ENCODE data around the gene ZFP82.
A peak's percentile ranks its signal among the peaks of the same experiment; 100 is the strongest.

ZFP82 gene

GRCh38 chr19:36409841-36410240 lies 8.6 kb downstream of the ZFP82 start:
- Histone ChIP-seq H3K4me3 (ENCODE audit: low read depth, low read length) (no peak overlapping the region), H3K9ac (ENCODE audit: low read depth, low read length) (no peak overlapping the region), H3K4me1 (ENCODE audit: control insufficient read depth, insufficient read depth, low read length) (no peaks in the 10 kb centered on the region), H3K27me3 (ENCODE audit: control insufficient read depth, insufficient read depth, low read length) (no peaks in the 10 kb centered on the region), H3K9me3 (ENCODE audit: control insufficient read depth, insufficient read depth, low read length) (0 out of 2 replicates have a peak, but pooled peaks cover 5% of the 10 kb centered on the region), H3K27ac (ENCODE audit: low read depth, low read length) (no peak overlapping the region), H3K36me3 (ENCODE audit: control insufficient read depth, insufficient read depth, low read length) (peaks cover 57% of the 10 kb centered on the region)

- Histone ChIP-seq H3K4me3 (ENCODE audit: low read depth, low read length) (no peak overlapping the region), H3K9ac (ENCODE audit: low read depth, low read length) (no peak overlapping the region), H3K27ac (ENCODE audit: low read depth, low read length) (no peak overlapping the region), H3K27me3 (ENCODE audit: control insufficient read depth, insufficient read depth, low read length) (no peaks in the 10 kb centered on the region), H3K4me1 (ENCODE audit: control insufficient read depth, insufficient read depth, low read length) (no peaks in the 10 kb centered on the region), H3K9me3 (ENCODE audit: control insufficient read depth, insufficient read depth, low read length) (peaks cover 8% of the 10 kb centered on the region; the same call in 1 of the 2 replicates), H3K36me3 (ENCODE audit: control insufficient read depth, insufficient read depth, low read length) (peaks cover 70% of the 10 kb centered on the region)
Observed at GRCh38 chr19:36408101-36408500, 10.3 kb downstream of the ZFP82 start.

- peaks cover 84% of the 10 kb centered on the region for H3K36me3 ChIP-seq (ENCODE audit: control insufficient read depth, insufficient read depth, low read length)
Observed at GRCh38 chr19:36404498-36404897, 13.9 kb downstream of the ZFP82 start.

GRCh38 chr19:36401475-36401874 lies 17.0 kb downstream of the ZFP82 start:
- H3K4me3 ChIP-seq (ENCODE audit: low read depth, low read length): no peak overlapping the region
- no peak overlapping the region for H3K27ac ChIP-seq (ENCODE audit: low read depth, low read length)
- H3K4me1 ChIP-seq (ENCODE audit: control insufficient read depth, insufficient read depth, low read length): no peaks in the 10 kb centered on the region
- peaks cover 77% of the 10 kb centered on the region for H3K36me3 ChIP-seq (ENCODE audit: control insufficient read depth, insufficient read depth, low read length)
- no peak overlapping the region for H3K9ac ChIP-seq (ENCODE audit: low read depth, low read length)
- H3K9me3 ChIP-seq (ENCODE audit: control insufficient read depth, insufficient read depth, low read length): peaks cover 22% of the 10 kb centered on the region
- no peaks in the 10 kb centered on the region for H3K27me3 ChIP-seq (ENCODE audit: control insufficient read depth, insufficient read depth, low read length)

More at GRCh38 chr19:36404498-36404897, 13.9 kb downstream of the ZFP82 start:
- Histone ChIP-seq H3K4me1 (ENCODE audit: control insufficient read depth, insufficient read depth, low read length) (no peaks in the 10 kb centered on the region), H3K27ac (ENCODE audit: low read depth, low read length) (no peak overlapping the region), H3K4me3 (ENCODE audit: low read depth, low read length) (no peak overlapping the region), H3K9me3 (ENCODE audit: control insufficient read depth, insufficient read depth, low read length) (peaks cover 3% of the 10 kb centered on the region; the same call in 1 of the 2 replicates), H3K9ac (ENCODE audit: low read depth, low read length) (no peak overlapping the region), H3K27me3 (ENCODE audit: control insufficient read depth, insufficient read depth, low read length) (no peaks in the 10 kb centered on the region)

GRCh38 chr19:36398571-36398970 lies 19.9 kb downstream of the ZFP82 start:
- peaks cover 69% of the 10 kb centered on the region for H3K36me3 ChIP-seq (ENCODE audit: control insufficient read depth, insufficient read depth, low read length)
- peaks cover 42% of the 10 kb centered on the region for H3K9me3 ChIP-seq (ENCODE audit: control insufficient read depth, insufficient read depth, low read length)
- H3K4me1 ChIP-seq (ENCODE audit: control insufficient read depth, insufficient read depth, low read length): no peaks in the 10 kb centered on the region
- no peaks in the 10 kb centered on the region for H3K27me3 ChIP-seq (ENCODE audit: control insufficient read depth, insufficient read depth, low read length)
- H3K4me3 ChIP-seq (ENCODE audit: low read depth, low read length): no peak overlapping the region
- no peak overlapping the region for H3K9ac ChIP-seq (ENCODE audit: low read depth, low read length)
- H3K27ac ChIP-seq (ENCODE audit: low read depth, low read length): no peak overlapping the region

- Histone ChIP-seq H3K27ac (ENCODE audit: low read depth, low read length) (no peak overlapping the region), H3K9me3 (ENCODE audit: control insufficient read depth, insufficient read depth, low read length) (peaks cover 72% of the 10 kb centered on the region), H3K27me3 (ENCODE audit: control insufficient read depth, insufficient read depth, low read length) (no peaks in the 10 kb centered on the region), H3K4me1 (ENCODE audit: control insufficient read depth, insufficient read depth, low read length) (no peaks in the 10 kb centered on the region), H3K9ac (ENCODE audit: low read depth, low read length) (no peak overlapping the region), H3K4me3 (ENCODE audit: low read depth, low read length) (peak overlapping the region; percentile 14; the same call in 1 of the 2 replicates), H3K36me3 (ENCODE audit: control insufficient read depth, insufficient read depth, low read length) (peaks cover 52% of the 10 kb centered on the region)
Observed at GRCh38 chr19:36392916-36393673, 25.3 kb downstream of the ZFP82 start.

- no peak overlapping the region for H3K27ac ChIP-seq (ENCODE audit: low read depth, low read length)
- no peaks in the 10 kb centered on the region for H3K36me3 ChIP-seq (ENCODE audit: control insufficient read depth, insufficient read depth, low read length)
- H3K4me3 ChIP-seq (ENCODE audit: low read depth, low read length): peak overlapping the region; percentile 89
- H3K27me3 ChIP-seq (ENCODE audit: control insufficient read depth, insufficient read depth, low read length): no peaks in the 10 kb centered on the region
- no peak overlapping the region for H3K9ac ChIP-seq (ENCODE audit: low read depth, low read length)
- H3K9me3 ChIP-seq (ENCODE audit: control insufficient read depth, insufficient read depth, low read length): no peaks in the 10 kb centered on the region
- peaks cover 5% of the 10 kb centered on the region for H3K4me1 ChIP-seq (ENCODE audit: control insufficient read depth, insufficient read depth, low read length)
Observed at GRCh38 chr19:36379510-36379819, 39.0 kb downstream of the ZFP82 start.

- Histone ChIP-seq H3K4me3 (ENCODE audit: low read depth, low read length) (peak within 1 kb of the TSS; percentile 89), H3K36me3 (ENCODE audit: control insufficient read depth, insufficient read depth, low read length) (no peaks in the 10 kb centered on the region), H3K4me1 (ENCODE audit: control insufficient read depth, insufficient read depth, low read length) (peaks cover 5% of the 10 kb centered on the region), H3K27me3 (ENCODE audit: control insufficient read depth, insufficient read depth, low read length) (no peaks in the 10 kb centered on the region), H3K9me3 (ENCODE audit: control insufficient read depth, insufficient read depth, low read length) (no peaks in the 10 kb centered on the region), H3K9ac (ENCODE audit: low read depth, low read length) (peak within 1 kb of the TSS; percentile 76), H3K27ac (ENCODE audit: low read depth, low read length) (peak within 1 kb of the TSS; percentile 83)
Observed at GRCh38 chr19:36378625-36379509, 39.6 kb downstream of the ZFP82 start, which contains the start of gene ZFP14. ZFP14 (minus strand) TSS chr19:36379201; CDS start chr19:36367892, 11,309 bp downstream.

GRCh38 chr19:36377541-36378178 lies 40.8 kb downstream of the ZFP82 start:
- H3K9me3 ChIP-seq (ENCODE audit: control insufficient read depth, insufficient read depth, low read length): no peaks in the 10 kb centered on the region
- peaks cover 5% of the 10 kb centered on the region for H3K4me1 ChIP-seq (ENCODE audit: control insufficient read depth, insufficient read depth, low read length)
- H3K27me3 ChIP-seq (ENCODE audit: control insufficient read depth, insufficient read depth, low read length): no peaks in the 10 kb centered on the region
- H3K4me3 ChIP-seq (ENCODE audit: low read depth, low read length): peak overlapping the region; percentile 89
- no peak overlapping the region for H3K27ac ChIP-seq (ENCODE audit: low read depth, low read length)
- H3K36me3 ChIP-seq (ENCODE audit: control insufficient read depth, insufficient read depth, low read length): no peaks in the 10 kb centered on the region
- H3K9ac ChIP-seq (ENCODE audit: low read depth, low read length): no peak overlapping the region

- Histone ChIP-seq H3K36me3 (ENCODE audit: control insufficient read depth, insufficient read depth, low read length) (no peaks in the 10 kb centered on the region), H3K27me3 (ENCODE audit: control insufficient read depth, insufficient read depth, low read length) (no peaks in the 10 kb centered on the region), H3K27ac (ENCODE audit: low read depth, low read length) (no peak overlapping the region), H3K4me1 (ENCODE audit: control insufficient read depth, insufficient read depth, low read length) (peaks cover 5% of the 10 kb centered on the region), H3K9ac (ENCODE audit: low read depth, low read length) (no peak overlapping the region), H3K9me3 (ENCODE audit: control insufficient read depth, insufficient read depth, low read length) (no peaks in the 10 kb centered on the region), H3K4me3 (ENCODE audit: low read depth, low read length) (no peak overlapping the region)
Observed at GRCh38 chr19:36373638-36374156, 44.7 kb downstream of the ZFP82 start.
